Right lobe of liver (tissue), 4 donors: ENCODE measurements around the gene FAM222B.
"Not testable (repeated sequence)": the region's sequence is repeated elsewhere in the genome, so short reads cannot be mapped to it uniquely, and the experiment has no call there.

ENCODE experiments used
- CTCF ChIP-seq, 4 donors: fragments of 200-600 bp in 3 of 4; fragments of 450-650 bp in 1 of 4; IDR thresholded peaks; one replicate each; pipeline versions ENCODE4 v1.5.1 to v1.8.0; 2016 to 2022; ENCODE audit warnings: antibody characterized with exemption in 4 of 4, mild to moderate bottlenecking in 2 of 4
- POLR2A ChIP-seq: fragments of 450-650 bp; IDR thresholded peaks from one replicate; pipeline ENCODE4 v1.6.1; 2017; ENCODE audit warnings: antibody characterized with exemption, mild to moderate bottlenecking
- donor health status: DM: no; HTN: no; CAD: no.
- donor health status: DM: no; HTN: no; CAD: no.
- donor health status: DM: no; HTN: yes; CAD: no.

GRCh38 chr17:28779601-28780000 is 63.0 kb downstream of the FAM222B start:
- TF ChIP-seq CTCF (IDR thresholded peaks at IDR 0.05); POLR2A: not testable (repeated sequence)
